HUES6 (cell line): ENCODE data around the gene RAB11FIP5.
"Not testable (repeated sequence)": the region's sequence is repeated elsewhere in the genome, so short reads cannot be mapped to it uniquely, and the experiment has no call there.

Experiments
- H3K27ac ChIP-seq: 2 replicates; pipeline ENCODE4 v1.7.0; 2013; ENCODE audit warnings: low read depth, mild to moderate bottlenecking, low read length, inconsistent platforms
- H3K27me3 ChIP-seq: 2 replicates; pipeline ENCODE4 v1.6.1; 2013; ENCODE audit warnings: low read length; ENCODE audit not compliant: control insufficient read depth, insufficient read depth
- H3K36me3 ChIP-seq: 2 replicates; pipeline ENCODE4 v1.6.1; 2013; ENCODE audit warnings: low read length; ENCODE audit not compliant: control insufficient read depth, insufficient read depth
- H3K4me1 ChIP-seq: 2 replicates; pipeline ENCODE4 v1.6.1; 2013; ENCODE audit warnings: low read length; ENCODE audit not compliant: control insufficient read depth, insufficient read depth
- H3K4me3 ChIP-seq: 2 replicates; pipeline ENCODE4 v1.5.1; 2013; ENCODE audit warnings: low read depth, low read length
- H3K9ac ChIP-seq: one replicate; pipeline ENCODE4 v1.6.1; 2013; ENCODE audit warnings: mild to moderate bottlenecking, low read length
- H3K9me3 ChIP-seq: 2 replicates; pipeline ENCODE4 v1.6.1; 2013; ENCODE audit warnings: low read depth, low read length; ENCODE audit not compliant: control insufficient read depth, insufficient read depth

RAB11FIP5 gene

DNA sequence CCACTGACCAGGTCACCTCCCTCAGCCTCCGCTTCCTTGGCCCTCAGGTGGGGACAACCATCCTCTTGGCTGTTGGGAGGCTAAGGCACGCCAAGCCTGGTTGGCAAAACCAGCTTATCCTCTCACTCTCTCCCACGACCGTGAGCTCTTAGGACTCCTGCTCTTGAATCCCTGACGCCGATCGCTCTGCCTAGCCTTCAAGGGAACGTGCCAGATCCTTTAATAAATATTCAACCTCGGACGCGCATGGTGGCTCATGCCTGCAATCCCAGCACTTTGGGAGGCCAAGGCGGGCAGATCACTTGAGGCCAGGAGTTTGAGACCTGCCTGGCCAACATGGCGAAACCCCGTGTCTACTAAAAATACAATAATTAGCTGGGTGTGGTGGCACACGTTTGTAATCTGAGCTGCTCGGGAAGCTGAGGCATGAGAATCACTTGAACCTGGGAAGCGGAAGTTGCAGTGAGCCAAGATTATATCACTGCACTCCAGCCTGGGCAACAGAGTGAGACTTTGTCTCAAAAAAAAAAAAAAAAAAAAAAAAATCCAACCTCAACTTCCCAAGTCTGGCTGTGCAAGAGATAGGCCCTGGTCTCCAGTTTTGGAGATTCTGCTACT is 19.0 kb downstream of the RAB11FIP5 start:
- H3K9me3 ChIP-seq, H3K4me3 ChIP-seq, H3K36me3 ChIP-seq, H3K27ac ChIP-seq, H3K9ac ChIP-seq, H3K27me3 ChIP-seq: not testable (repeated sequence)
- H3K4me1 ChIP-seq, result peaks cover 11% of the 10 kb centered on the region

GRCh38 chr2:73092146-73092783 is 20.5 kb downstream of the RAB11FIP5 start:
- Histone ChIP-seq H3K4me3 (no peak overlapping the region), H3K27ac (no peak overlapping the region), H3K9ac (no peak overlapping the region), H3K4me1 (peaks cover 11% of the 10 kb centered on the region), H3K9me3 (no peaks in the 10 kb centered on the region), H3K27me3 (no peaks in the 10 kb centered on the region), H3K36me3 (peaks cover 15% of the 10 kb centered on the region)

- Histone ChIP-seq H3K9me3 (no peaks in the 10 kb centered on the region), H3K27me3 (no peaks in the 10 kb centered on the region), H3K36me3 (peaks cover 19% of the 10 kb centered on the region), H3K4me1 (peaks cover 11% of the 10 kb centered on the region), H3K9ac (no peak overlapping the region), H3K27ac (no peak overlapping the region), H3K4me3 (no peak overlapping the region)
Observed at GRCh38 chr2:73091696-73092095, 21.1 kb downstream of the RAB11FIP5 start.

GRCh38 chr2:73091164-73091563 is 21.6 kb downstream of the RAB11FIP5 start:
- Histone ChIP-seq H3K27me3 (no peaks in the 10 kb centered on the region), H3K9ac (no peak overlapping the region), H3K4me1 (peaks cover 11% of the 10 kb centered on the region), H3K36me3 (peaks cover 19% of the 10 kb centered on the region), H3K9me3 (no peaks in the 10 kb centered on the region), H3K27ac (no peak overlapping the region), H3K4me3 (no peak overlapping the region)

GRCh38 chr2:73089270-73090030 is 23.3 kb downstream of the RAB11FIP5 start:
- H3K9me3 ChIP-seq, result no peaks in the 10 kb centered on the region
- no peak overlapping the region for H3K4me3 ChIP-seq
- H3K4me1 ChIP-seq, result peaks cover 11% of the 10 kb centered on the region
- no peaks in the 10 kb centered on the region for H3K27me3 ChIP-seq
- no peak overlapping the region for H3K9ac ChIP-seq
- peaks cover 19% of the 10 kb centered on the region for H3K36me3 ChIP-seq
- H3K27ac ChIP-seq, result no peak overlapping the region

GRCh38 chr2:73088703-73089102 is 24.0 kb downstream of the RAB11FIP5 start:
- Histone ChIP-seq H3K4me1 (peaks cover 11% of the 10 kb centered on the region), H3K9me3 (no peaks in the 10 kb centered on the region), H3K27ac (no peak overlapping the region), H3K9ac (no peak overlapping the region), H3K4me3 (no peak overlapping the region), H3K27me3 (no peaks in the 10 kb centered on the region), H3K36me3 (peaks cover 19% of the 10 kb centered on the region)

DNA sequence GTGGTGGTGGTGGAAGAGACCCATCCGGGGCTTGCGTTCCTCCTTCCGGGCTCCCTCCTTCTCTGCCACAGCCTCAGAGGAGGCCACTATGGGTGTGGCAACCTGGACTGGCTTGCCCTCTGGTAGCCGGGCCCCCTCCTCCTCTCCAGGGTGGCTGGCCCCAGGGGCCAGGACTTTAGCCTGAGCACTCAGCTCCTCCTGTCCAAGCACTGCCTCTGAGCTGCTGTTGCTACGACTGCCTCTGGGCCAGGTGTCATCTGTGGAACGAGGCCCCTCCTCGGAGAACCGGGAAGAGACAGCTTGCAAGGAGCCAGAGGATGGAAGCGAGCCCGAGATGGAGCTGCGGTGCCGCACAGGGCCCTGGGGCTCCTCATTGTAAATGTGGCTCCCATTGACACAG is 24.5 kb downstream of the RAB11FIP5 start:
- Histone ChIP-seq H3K9ac (no peak overlapping the region), H3K36me3 (peaks cover 19% of the 10 kb centered on the region), H3K4me1 (peaks cover 11% of the 10 kb centered on the region), H3K4me3 (no peak overlapping the region), H3K27ac (no peak overlapping the region), H3K9me3 (no peaks in the 10 kb centered on the region), H3K27me3 (no peaks in the 10 kb centered on the region)

DNA sequence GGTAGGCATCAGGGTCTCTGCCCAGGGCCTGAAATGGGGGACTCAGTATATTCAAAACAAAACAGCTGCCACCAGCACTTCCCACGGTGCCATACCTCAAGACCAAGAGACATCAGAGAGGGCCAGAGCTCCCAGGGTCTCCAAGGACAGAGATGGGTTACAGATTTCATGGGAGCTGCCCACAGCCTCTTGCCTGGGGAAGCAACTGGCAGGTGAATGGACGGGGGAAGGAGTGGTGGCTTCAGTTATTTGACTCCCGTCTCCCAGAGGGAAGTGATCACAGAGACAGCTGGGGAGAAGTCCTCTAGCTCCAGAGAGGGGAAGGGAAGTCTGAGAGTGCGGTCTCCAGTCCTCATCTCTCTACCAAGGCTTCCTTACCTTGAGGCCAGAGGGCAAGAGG is 25.4 kb downstream of the RAB11FIP5 start:
- H3K4me1 ChIP-seq, result peaks cover 11% of the 10 kb centered on the region
- H3K36me3 ChIP-seq, result peaks cover 19% of the 10 kb centered on the region
- no peak overlapping the region for H3K9ac ChIP-seq
- H3K27me3 ChIP-seq, result no peaks in the 10 kb centered on the region
- no peak overlapping the region for H3K27ac ChIP-seq
- H3K4me3 ChIP-seq, result no peak overlapping the region
- no peaks in the 10 kb centered on the region for H3K9me3 ChIP-seq

- Histone ChIP-seq H3K4me3 (no peak overlapping the region), H3K9ac (no peak overlapping the region), H3K36me3 (peaks cover 19% of the 10 kb centered on the region), H3K27me3 (no peaks in the 10 kb centered on the region), H3K9me3 (no peaks in the 10 kb centered on the region), H3K4me1 (peaks cover 16% of the 10 kb centered on the region), H3K27ac (no peak overlapping the region)
Observed at GRCh38 chr2:73085691-73086090, 27.1 kb downstream of the RAB11FIP5 start.

GRCh38 chr2:73084971-73085370 is 27.8 kb downstream of the RAB11FIP5 start:
- H3K4me1 ChIP-seq, result peaks cover 15% of the 10 kb centered on the region
- H3K9me3 ChIP-seq, result no peaks in the 10 kb centered on the region
- H3K36me3 ChIP-seq, result peaks cover 19% of the 10 kb centered on the region
- H3K9ac ChIP-seq, result no peak overlapping the region
- H3K4me3 ChIP-seq, result no peak overlapping the region
- H3K27me3 ChIP-seq, result no peaks in the 10 kb centered on the region
- no peak overlapping the region for H3K27ac ChIP-seq
